ENCODE results near the gene SWI5.

SWI5 gene

DNA sequence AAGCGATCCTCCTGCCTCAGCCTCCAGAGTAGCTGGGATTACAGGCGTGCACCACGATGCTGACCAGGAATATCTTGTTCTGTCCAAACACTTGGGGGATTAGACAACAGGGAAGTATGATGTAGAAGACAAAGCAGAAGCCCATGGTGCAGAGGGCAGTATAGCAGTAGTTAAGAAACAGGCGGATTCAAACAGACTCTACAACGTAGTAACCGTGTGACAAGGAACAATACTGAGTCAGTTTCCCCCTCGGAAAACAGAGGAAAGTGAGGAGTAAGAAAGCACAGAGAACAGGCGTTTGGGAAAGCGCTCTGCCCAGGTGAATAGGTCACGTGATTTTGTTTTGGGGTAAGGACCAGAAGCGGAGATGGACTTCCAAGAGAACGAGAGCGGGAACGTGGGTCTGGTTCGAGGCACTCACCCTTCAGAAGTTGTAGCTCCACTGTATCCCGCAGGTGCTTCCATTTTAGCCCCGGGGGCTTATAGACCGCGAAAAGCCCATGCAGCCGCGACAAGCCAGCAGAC is 45.9 kb downstream of the SWI5 start:
- TF ChIP-seq POLR2AphosphoS5 (IDR thresholded peaks at IDR 0.05; ENCODE audit: low read depth, low read length) (peak; percentile 77; the same call in 1 of the 2 replicates), SIN3A (IDR thresholded peaks at IDR 0.05; ENCODE audit: borderline replicate concordance, insufficient read depth, low read length) (no peak)

- peak; percentile 96 for TF ChIP-seq SIN3A (IDR thresholded peaks at IDR 0.05; ENCODE audit: borderline replicate concordance, insufficient read depth, low read length)
- TF ChIP-seq REST (IDR thresholded peaks at IDR 0.05; ENCODE audit: insufficient read depth in 1 of 2, low read depth in 2 of 2, low read length in 2 of 2), result no peak
- peak; percentile 12 for TF ChIP-seq FOXP2 (optimal IDR thresholded peaks at IDR 0.05; ENCODE audit: borderline replicate concordance, extremely low read depth, extremely low read length, insufficient read depth)
- TF ChIP-seq POLR2AphosphoS5 (IDR thresholded peaks at IDR 0.05; ENCODE audit: low read depth, low read length), result peak; percentile 58; the same call in 1 of the 2 replicates
- TF ChIP-seq TAF1 (IDR thresholded peaks at IDR 0.05; ENCODE audit: borderline replicate concordance, insufficient read depth, low read length), result peak; percentile 44; the same call in 1 of the 2 replicates
Measured at GRCh38 chr9:128322404-128323211, 46.5 kb downstream of the SWI5 start, which contains the start of the genes COQ4 and TRUB2. COQ4 (plus strand) TSS chr9:128322839; CDS start chr9:128322859, 20 bp downstream. TRUB2 (minus strand) TSS chr9:128322447; CDS start chr9:128322408, 39 bp downstream.

GRCh38 chr9:128323212-128323730 is 47.2 kb downstream of the SWI5 start:
- TF ChIP-seq FOXP2 (optimal IDR thresholded peaks at IDR 0.05; ENCODE audit: borderline replicate concordance, extremely low read depth, extremely low read length, insufficient read depth), result no peak

DNA sequence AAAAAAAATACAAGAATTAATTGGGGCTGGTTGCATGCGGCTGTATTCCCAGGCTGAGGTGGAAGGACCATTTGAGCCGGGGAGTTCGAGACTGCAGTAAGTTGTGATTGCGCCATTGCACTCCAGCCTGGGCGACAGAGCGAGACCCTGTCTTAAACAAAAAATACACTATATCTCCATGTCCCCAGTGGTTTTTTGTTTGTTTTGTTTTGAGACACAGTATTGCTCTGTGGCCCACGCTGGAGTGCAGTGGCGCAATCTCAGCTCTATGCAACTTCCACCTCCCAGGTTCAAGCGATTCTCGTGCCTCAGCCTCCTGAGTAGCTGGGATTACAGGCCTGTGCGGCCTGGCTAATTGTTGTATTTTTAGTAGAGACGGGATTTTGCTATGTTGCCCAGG is 47.7 kb downstream of the SWI5 start:
- TF ChIP-seq TAF1 (IDR thresholded peaks at IDR 0.05; ENCODE audit: borderline replicate concordance, insufficient read depth, low read length) (no peak), POLR2AphosphoS5 (IDR thresholded peaks at IDR 0.05; ENCODE audit: low read depth, low read length) (no peak), SIN3A (IDR thresholded peaks at IDR 0.05; ENCODE audit: borderline replicate concordance, insufficient read depth, low read length) (no peak), REST (IDR thresholded peaks at IDR 0.05; ENCODE audit: insufficient read depth in 1 of 2, low read depth in 2 of 2, low read length in 2 of 2) (no peak), FOXP2 (optimal IDR thresholded peaks at IDR 0.05; ENCODE audit: borderline replicate concordance, extremely low read depth, extremely low read length, insufficient read depth) (no peak)

DNA sequence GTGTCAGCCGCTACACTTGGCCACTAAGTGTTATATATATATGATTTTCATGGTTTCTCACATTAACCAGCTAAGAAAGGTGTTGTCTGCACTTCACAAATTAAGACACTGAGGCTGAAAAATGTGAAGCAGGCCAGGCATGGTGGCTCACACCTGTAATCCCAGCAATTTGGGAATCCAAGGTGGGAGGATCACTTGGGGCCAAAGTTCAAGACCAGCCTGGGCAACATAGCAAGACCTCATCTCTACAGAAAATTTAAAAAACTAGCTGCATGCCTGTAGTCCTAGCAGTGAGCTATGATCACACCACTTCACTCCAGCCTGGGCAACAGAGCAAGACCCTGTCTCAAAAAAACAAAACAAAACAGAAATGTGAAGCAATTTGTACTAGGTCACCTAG is 48.3 kb downstream of the SWI5 start:
- TF ChIP-seq REST (IDR thresholded peaks at IDR 0.05; ENCODE audit: insufficient read depth in 1 of 2, low read depth in 2 of 2, low read length in 2 of 2) (no peak), FOXP2 (optimal IDR thresholded peaks at IDR 0.05; ENCODE audit: borderline replicate concordance, extremely low read depth, extremely low read length, insufficient read depth) (no peak), TAF1 (IDR thresholded peaks at IDR 0.05; ENCODE audit: borderline replicate concordance, insufficient read depth, low read length) (no peak), SIN3A (IDR thresholded peaks at IDR 0.05; ENCODE audit: borderline replicate concordance, insufficient read depth, low read length) (no peak), POLR2AphosphoS5 (IDR thresholded peaks at IDR 0.05; ENCODE audit: low read depth, low read length) (no peak)

DNA sequence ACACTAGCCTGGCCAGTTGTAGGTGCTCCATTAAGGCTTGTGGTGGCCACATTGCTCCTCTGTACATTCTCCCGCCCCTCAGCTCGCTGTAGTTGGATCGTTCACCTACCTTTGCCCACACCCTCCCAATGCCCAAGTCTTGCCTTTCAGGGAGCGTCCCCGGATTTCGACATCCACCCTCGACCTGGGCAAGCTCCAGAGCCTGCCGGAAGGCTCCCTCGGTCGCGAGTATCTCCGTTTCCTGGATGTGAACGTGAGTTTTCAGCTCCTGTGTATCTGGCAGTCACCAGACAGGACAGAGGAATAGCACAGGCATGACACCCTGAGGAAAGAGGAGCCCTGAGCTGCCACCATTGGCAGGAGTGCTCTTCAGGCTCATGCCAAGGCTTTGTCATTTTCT is 49.6 kb downstream of the SWI5 start:
- no peak for TF ChIP-seq FOXP2 (optimal IDR thresholded peaks at IDR 0.05; ENCODE audit: borderline replicate concordance, extremely low read depth, extremely low read length, insufficient read depth)
- TF ChIP-seq REST (IDR thresholded peaks at IDR 0.05; ENCODE audit: insufficient read depth in 1 of 2, low read depth in 2 of 2, low read length in 2 of 2), result no peak
- TF ChIP-seq TAF1 (IDR thresholded peaks at IDR 0.05; ENCODE audit: borderline replicate concordance, insufficient read depth, low read length), result no peak
- no peak for TF ChIP-seq POLR2AphosphoS5 (IDR thresholded peaks at IDR 0.05; ENCODE audit: low read depth, low read length)
- no peak for TF ChIP-seq SIN3A (IDR thresholded peaks at IDR 0.05; ENCODE audit: borderline replicate concordance, insufficient read depth, low read length)

Data from PFSK-1 (cell line).